WERI-Rb-1 (cell line): ENCODE results near the gene MKRN2OS.

Experiments
- DNase-seq: peaks from one replicate; pipeline ENCODE4 v3.0.0-alpha.2; 2020
- H3K27ac ChIP-seq: fragments of 250-450 bp; sonication (Bioruptor Pico); 2 replicates; pipeline ENCODE4 v1.5.1; 2020; ENCODE audit warnings: mild to moderate bottlenecking, moderate library complexity
- H3K27me3 ChIP-seq: fragments of 250-450 bp; sonication (Bioruptor Pico); 2 replicates; pipeline ENCODE4 v1.5.1; 2021; ENCODE audit warnings: mild to moderate bottlenecking, low read depth, moderate library complexity; ENCODE audit not compliant: insufficient read depth, severe bottlenecking
- H3K36me3 ChIP-seq: fragments of 250-450 bp; sonication (Bioruptor Pico); 2 replicates; pipeline ENCODE4 v1.5.1; 2020; ENCODE audit warnings: mild to moderate bottlenecking, moderate library complexity
- H3K4me3 ChIP-seq: 2 replicates; pipeline ENCODE4 v1.5.1; 2011; ENCODE audit warnings: low read depth, mild to moderate bottlenecking, control low read depth, low read length
- H3K9me3 ChIP-seq: fragments of 250-450 bp; sonication (Bioruptor Pico); 2 replicates; pipeline ENCODE4 v1.5.1; 2021; ENCODE audit warnings: mild to moderate bottlenecking, moderate library complexity; ENCODE audit not compliant: severe bottlenecking
- CTCF ChIP-seq: IDR thresholded peaks from 2 replicates; pipeline ENCODE4 v1.5.1; 2011; ENCODE audit warnings: low read depth, mild to moderate bottlenecking, control low read depth, inconsistent platforms, low read length

MKRN2OS gene

GRCh38 chr3:12509466-12509865 is 35.8 kb downstream of the MKRN2OS start:
- Histone ChIP-seq H3K27me3 (no peaks in the 10 kb centered on the region), H3K27ac (no peak overlapping the region), H3K9me3 (no peaks in the 10 kb centered on the region), H3K36me3 (peaks cover 11% of the 10 kb centered on the region; the same call in 1 of the 2 replicates), H3K4me3 (no peak overlapping the region)
- no peak for DNase-seq
- TF ChIP-seq CTCF, result no peak

GRCh38 chr3:12508291-12508700 is 37.0 kb downstream of the MKRN2OS start:
- Histone ChIP-seq H3K27ac (no peak overlapping the region), H3K4me3 (no peak overlapping the region)
- DNase-seq, result no peak

GRCh38 chr3:12507591-12508281 is 37.6 kb downstream of the MKRN2OS start:
- H3K36me3 ChIP-seq, result peaks cover 25% of the 10 kb centered on the region
- H3K27me3 ChIP-seq, result no peaks in the 10 kb centered on the region
- no peaks in the 10 kb centered on the region for H3K9me3 ChIP-seq
- no peak overlapping the region for H3K4me3 ChIP-seq
- no peak for TF ChIP-seq CTCF
- H3K27ac ChIP-seq, result no peak overlapping the region
- DNase-seq, result no peak

More at GRCh38 chr3:12508291-12508700, 37.0 kb downstream of the MKRN2OS start:
- H3K36me3 ChIP-seq, result peaks cover 22% of the 10 kb centered on the region
- TF ChIP-seq CTCF, result no peak
- H3K9me3 ChIP-seq, result no peaks in the 10 kb centered on the region
- no peaks in the 10 kb centered on the region for H3K27me3 ChIP-seq

- no peak for TF ChIP-seq CTCF
- H3K9me3 ChIP-seq, result no peaks in the 10 kb centered on the region
- no peak overlapping the region for H3K27ac ChIP-seq
- no peaks in the 10 kb centered on the region for H3K27me3 ChIP-seq
- H3K4me3 ChIP-seq, result no peak overlapping the region
- peaks cover 32% of the 10 kb centered on the region for H3K36me3 ChIP-seq
- DNase-seq, result no peak
Measured at GRCh38 chr3:12506201-12506709, 39.0 kb downstream of the MKRN2OS start.

- no peak for TF ChIP-seq CTCF
- H3K4me3 ChIP-seq, result no peak overlapping the region
- no peaks in the 10 kb centered on the region for H3K9me3 ChIP-seq
- no peak for DNase-seq
- peaks cover 37% of the 10 kb centered on the region for H3K36me3 ChIP-seq
- no peak overlapping the region for H3K27ac ChIP-seq
- H3K27me3 ChIP-seq, result no peaks in the 10 kb centered on the region
Measured at GRCh38 chr3:12503126-12503957, 42.0 kb downstream of the MKRN2OS start.
